GM19324 (cell line): Measurements from ENCODE around the gene ANO3.

Experiments used
- ATAC-seq: cut with Tn5 transposase; IDR thresholded peaks from one replicate; pipeline ENCODE4 v1.9.1; 2021; ENCODE audit warnings: mild to moderate bottlenecking, moderate library complexity; ENCODE audit not compliant: unreplicated experiment, low FRiP score

Gene ANO3

DNA sequence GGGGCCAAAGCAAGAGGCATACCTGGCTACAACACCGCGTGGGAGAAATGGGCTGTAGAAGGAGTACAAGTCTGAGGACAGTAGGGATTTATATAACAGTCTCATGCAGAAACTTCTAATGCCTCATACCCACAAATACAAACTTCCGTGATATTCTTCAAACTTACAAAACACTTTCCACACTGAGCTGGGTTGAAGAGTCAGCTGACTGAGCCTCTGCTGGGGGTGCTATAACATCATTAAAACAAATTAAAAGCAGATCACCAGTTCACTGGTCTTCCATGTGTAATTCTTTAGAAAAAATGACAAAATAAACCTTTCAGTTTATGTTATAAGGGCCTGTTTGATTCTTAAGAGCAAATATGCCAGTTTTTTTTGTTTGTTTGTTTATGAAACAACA lies 148.1 kb downstream of the ANO3 start:
- ATAC-seq, result no peak

DNA sequence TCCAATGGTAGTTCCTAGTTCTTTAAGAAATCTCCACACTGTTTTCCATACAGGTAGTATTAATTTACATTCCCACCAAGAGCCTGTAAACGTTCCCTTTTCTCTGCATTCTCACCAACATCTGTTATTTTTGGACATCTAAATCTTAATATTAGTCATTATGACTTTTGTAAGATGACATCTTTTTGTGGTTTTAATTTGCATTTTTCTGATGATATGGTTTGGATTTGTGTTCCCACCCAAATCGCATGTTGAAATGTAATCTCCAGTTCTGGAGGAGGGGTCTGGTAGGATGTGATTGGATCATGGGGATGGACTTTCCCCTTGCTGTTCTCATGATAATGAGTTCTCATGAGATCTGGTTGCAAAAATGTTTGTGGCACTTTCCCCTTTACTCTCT lies 151.2 kb downstream of the ANO3 start:
- ATAC-seq, result no peak

DNA sequence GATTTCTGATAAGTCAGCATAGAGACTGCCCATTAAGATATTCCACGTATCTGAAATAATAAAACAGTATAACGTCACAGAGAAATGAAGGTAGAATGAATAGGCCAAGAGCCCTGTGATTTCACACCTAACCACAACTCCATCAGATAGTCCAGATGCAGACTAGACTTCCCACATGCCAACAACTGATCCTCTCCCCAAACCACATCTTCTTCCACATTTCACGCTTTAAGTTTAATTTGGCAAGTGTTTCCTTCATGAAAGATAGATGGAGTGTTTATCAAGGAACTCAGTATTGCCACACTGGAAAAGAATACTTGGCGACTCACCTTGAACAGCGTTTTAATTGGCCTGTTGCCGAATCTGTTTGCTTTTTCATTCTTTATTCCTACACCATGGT lies 158.6 kb downstream of the ANO3 start:
- ATAC-seq, result no peak

DNA sequence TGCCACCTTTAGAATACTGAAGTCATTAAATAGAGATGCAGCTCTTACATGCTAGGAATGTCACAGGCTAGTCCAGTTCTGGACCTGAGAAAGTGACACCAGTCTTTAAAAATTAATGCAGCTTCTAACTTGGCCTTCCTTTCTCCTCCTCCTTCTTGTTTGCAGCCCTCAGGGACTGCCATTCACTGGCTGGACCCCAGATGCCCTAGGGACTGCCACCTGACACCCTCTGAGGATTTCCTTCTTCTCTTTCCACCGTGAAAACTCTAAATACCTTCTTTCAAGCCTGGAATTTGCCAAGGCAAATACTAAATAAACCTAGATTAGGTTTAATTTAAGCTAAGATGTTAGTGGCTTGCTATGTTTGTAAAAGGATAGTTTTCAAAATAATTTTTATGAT lies 161.7 kb downstream of the ANO3 start:
- ATAC-seq, result no peak

DNA sequence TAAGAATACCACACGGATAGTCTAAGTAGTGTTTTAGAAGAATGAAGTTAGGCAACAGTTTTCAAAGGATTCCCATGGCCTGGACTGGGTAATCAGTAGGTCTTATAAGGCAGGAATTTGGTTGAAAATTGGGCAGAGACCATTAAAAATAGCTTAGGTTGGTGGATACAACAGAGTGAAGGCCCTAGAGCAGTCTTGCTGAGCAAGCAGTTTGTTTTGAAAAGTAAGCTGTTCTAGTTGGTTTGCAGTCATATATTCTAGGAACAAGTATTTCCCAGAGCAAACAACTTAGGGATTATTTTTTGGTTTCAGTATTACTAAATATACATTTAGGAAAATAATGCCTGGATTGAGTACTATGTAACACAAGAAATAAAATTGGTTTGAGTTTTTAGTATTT lies 175.3 kb downstream of the ANO3 start:
- no peak for ATAC-seq

DNA sequence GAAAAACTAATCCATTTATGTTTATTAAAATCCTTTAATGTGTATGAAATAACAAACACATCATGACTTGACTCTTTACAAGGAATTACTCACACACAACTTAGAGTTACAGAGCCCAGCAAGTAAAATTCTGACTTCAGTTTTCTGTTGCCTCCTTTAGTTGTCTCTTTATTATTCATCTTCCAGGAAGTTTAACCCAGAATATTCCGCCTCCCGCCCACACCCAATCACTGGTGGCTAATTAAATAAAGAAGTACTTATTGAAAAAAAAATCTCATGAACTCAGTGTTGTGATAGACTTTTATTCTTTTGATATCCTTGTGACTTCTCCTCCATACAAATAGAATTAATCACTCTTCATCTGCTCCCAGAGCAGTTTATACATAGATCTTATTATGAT lies 178.2 kb downstream of the ANO3 start:
- no peak for ATAC-seq

DNA sequence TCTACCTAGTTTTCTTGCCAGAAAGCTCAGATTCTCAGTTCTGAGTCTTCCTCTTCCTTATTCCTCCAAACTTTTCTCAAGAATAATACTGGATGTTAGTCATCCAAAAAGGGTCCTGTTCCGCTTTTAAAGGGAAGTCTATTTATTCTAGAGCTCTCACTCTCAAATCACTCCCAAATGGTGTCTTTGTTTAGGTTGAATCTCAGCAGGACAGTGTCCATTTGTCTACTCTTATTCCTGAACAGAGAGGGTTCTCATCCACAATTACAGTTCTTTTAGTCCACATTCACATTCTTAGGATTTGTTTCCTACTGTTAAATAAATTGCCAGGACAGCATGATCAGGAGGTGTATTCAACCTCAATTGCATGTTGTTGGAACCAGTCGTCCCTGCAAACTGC lies 178.8 kb downstream of the ANO3 start:
- no peak for ATAC-seq

DNA sequence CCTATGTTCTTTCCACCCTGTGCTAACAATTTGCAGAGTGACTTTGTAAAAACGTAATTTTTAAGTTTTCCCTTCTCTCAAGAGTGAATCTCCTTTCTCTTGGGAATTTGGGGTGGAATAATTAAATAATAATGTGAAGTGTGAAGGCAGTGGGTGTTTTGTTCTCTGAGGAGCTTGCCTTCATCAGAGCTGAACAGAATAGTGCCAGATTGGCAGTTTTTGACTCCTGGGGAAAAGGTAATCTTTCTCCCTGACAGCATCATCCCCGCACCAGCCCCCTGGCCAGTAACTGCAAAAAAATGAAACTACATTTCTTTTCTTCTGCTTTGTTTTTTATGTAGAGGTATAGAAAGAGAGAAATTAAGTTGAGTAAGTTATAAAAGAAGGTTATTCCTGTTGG lies 180.3 kb downstream of the ANO3 start:
- no peak for ATAC-seq

DNA sequence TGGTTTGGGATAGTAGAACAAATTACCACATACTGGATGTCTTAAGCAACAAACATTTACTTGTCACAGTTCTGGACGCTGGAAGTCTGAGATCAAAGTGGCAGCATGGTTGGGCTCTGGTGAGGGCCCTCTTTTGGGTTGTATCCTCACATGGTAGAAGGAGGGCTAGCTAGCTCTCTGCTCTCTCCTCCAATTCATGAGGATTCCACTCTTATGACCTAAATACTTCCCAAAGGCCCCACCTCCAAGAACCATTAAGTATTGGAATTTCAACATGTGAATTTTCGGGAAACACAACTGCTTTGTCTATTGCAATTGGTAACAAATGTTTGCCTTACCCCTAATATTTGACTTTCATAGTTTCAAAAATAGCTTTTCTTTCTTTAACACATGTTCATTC lies 187.5 kb downstream of the ANO3 start:
- no peak for ATAC-seq

DNA sequence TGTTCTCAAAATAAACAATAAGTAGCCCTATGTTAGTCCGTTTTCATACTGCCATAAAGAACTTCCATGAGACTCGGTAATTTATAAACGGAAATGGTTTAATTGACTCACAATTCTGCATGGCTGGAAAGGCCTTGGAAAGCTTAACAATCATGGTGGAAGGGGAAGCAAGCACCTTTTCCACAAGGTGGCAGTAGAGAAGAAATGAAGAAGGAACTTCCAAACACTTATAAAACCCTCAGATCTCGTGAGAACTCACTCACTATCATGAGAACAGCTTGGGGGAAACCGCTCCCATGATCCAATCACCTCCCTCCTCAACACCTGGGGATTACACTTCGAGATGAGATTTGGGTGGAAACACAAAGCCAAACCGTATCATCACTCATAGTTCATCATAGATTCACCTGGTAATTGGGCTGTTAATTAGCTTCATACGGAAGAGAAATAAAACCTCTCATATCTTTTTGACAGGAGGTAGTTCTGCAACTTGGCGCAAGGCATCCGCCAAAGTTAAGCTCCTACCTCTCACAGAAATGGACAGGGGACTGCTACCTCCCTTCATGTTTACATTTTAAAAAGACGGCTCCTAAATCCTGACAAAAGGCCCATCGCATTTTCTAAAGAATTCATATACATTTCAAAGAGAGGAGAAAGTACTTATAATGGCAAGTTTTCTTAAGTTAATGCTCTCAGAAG lies 191.1 kb downstream of the ANO3 start:
- no peak for ATAC-seq

DNA sequence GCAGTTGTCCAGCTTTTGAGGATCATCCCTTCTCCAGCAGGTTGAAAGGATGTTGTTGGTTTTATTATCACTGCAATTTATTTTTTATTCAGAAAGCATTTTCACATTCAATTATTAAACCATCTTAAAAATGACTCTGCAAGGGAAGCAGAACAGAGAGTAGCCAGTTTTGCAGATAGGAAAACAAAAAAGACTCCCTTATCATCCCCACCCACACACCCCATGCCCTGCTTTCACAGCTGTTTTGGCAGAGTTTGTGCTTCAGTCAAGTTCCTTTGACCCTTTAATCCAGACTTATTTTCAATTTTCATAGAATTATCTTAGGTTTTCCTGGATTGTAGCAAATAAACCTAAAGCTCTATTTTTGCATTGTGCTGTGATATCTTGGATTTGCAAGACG lies 195.8 kb downstream of the ANO3 start:
- ATAC-seq, result no peak

DNA sequence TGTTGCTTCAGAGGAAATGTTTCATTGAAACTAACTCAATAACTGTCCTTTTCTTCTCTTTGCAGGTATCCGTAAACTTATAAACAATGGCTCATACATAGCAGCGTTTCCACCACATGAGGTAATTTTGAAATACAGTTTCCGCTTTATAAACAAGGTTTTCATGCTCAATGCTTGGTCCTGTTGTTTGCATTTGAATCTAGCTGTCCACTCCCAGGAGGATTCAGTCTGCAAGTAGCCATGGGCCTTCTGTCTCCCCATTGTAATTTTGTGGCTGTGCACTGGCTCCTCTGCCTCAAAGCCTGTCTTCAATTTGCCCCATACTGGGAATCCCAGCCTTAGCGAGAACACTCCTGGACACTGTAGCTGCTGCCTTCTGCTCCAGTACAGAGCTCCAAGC lies 205.4 kb downstream of the ANO3 start:
- ATAC-seq, result no peak

DNA sequence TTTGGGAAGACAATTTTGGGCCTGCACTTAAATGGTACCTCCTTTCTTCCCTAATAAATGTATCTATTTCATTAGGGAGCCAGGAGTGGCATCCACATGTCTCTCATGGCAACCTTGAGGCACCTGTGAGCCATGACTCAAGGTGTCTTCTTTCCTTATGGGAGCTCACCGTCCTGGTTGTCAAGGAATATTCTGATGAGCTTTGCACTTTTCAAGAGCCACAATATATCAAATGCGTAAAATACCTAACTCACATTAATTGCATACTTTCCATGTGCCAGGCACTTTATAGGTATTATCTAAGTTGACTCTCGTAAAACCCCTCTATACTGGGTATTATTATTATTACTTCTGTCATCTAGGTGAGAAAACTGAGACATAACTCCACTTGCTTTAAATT lies 207.6 kb downstream of the ANO3 start:
- no peak for ATAC-seq

DNA sequence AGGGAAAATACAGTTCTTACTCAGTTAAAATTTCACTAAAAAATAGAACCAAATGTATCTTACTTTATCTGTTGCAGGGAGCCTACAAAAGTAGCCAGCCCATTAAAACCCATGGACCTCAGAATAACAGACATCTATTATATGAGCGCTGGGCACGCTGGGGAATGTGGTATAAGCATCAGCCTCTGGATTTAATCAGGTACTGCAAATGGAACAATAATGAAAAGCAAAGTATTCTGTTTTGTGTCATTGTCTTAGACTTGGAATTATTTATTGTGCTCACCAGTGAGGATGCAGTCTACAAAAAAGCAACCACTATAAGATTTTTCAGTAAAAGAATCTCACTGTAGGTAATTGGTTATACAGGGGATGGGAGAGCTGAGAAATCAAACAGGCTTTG lies 209.9 kb downstream of the ANO3 start:
- no peak for ATAC-seq

DNA sequence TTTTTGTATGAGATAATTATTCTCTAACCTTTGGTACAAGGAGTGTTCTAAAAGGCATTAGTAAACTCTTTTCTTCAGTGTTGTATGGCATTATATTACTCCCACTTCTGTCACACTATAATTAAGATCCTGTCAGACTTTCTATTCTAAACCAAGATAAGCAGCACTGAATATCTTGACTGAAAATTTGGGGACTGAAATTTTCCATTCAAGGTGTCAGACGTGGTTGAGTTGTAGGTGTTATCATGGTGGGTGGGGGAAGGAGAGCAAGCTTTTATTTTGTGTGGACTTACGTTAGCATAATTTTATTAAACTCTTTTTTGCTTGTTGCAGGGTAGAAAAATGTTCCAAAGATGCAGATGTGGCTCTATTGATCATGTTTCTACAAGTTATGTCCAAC lies 217.2 kb downstream of the ANO3 start:
- no peak for ATAC-seq

DNA sequence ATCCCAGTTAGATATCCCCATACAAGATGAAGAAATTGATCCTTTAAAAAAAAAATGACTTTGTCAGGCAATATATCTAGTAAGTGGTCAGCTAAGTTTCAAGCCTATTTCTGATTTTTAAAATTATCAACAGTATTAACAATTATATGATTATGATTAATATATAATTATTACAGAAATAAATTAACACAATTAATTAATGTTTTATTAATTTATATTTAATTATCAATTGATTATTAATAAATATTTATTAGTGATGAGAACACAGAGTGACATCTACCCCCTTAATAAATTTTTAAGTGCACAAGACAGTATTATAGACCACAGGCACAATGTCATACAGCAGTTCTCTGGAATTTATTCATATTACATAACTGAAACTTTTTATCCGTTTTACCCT lies 218.1 kb downstream of the ANO3 start:
- ATAC-seq, result no peak

DNA sequence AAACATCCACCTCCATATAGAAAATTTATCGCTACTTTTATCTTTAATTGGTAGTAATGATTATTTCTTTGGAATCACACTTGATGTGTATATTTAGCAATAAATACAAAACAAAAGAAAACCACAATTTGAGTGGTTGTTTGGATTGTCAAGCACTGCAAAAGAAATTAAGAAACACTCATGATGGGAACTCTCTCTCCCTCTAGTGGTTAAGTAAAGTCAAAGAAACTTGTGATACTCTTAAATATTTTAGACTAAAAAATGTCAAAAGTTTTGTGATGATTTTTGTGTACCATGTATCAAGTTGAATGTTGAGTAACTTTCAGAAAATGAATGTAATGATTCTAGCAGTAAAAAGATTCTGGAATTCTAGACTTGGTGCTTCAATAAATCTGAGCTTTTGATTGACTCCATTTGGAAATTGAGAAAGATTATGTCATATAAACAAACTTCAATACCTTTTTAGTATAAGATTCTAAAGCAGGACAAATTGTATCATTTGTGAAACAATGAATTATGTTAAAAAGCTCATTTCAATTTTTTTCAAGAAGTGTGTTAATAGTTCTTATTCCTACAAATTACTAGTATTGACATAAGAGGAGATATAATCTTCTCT lies 219.4 kb downstream of the ANO3 start:
- no peak for ATAC-seq

DNA sequence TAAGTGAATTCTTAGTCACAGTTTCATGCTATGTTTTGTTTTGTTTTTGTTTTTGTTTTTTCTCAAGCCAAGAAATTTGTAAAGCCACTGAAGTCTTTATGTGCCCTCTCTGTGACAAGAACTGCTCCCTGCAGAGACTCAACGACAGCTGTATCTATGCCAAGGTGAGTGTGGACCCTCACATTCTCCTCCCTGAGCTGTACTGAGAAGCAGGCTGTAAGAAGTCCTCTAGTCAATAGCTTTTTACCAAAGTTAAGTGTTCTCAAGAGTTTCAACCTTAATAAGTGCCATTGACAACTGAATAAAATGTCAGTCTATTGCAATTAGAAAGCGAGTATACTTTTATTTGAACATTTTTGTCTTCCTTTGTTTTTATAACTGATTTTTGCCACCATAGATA lies 221.3 kb downstream of the ANO3 start:
- ATAC-seq, result no peak

DNA sequence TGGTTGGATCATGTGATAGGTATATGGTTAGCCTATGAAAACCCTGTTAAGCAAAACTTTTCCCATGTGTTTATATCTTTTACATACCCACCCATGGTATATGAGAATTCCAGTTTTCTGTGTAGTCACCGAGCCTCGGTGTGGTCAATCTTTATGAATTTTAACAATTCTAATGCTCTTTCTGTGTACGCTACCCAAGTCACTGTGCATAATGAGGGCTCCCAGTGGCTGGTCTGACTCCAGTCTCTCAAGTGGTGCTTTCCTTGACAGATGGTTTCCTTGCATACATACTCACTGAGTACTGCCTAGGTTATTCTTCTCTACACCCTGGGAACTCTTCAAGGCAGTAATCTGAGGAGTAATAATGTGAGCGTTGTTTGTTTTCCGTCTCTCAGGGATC lies 222.5 kb downstream of the ANO3 start:
- ATAC-seq, result no peak

DNA sequence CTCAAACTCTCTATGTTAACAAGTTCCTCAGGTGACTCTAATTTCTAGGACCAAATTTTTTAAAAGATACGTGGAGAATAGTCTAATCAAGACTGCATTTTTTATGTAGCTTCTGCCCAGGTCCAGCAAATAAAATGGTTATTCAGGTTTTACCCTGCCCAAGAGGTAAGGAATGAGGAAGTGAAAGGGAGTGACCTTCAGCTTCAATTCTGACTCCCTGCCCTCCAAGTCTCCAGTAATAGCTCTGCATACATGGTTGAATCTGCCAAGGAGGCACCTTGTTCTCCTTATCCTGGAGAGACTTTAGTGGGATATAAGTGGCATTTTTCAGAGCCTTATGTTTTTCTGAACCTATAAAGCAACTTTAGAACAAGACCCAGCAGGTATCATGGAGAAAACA lies 224.7 kb downstream of the ANO3 start:
- ATAC-seq, result no peak

DNA sequence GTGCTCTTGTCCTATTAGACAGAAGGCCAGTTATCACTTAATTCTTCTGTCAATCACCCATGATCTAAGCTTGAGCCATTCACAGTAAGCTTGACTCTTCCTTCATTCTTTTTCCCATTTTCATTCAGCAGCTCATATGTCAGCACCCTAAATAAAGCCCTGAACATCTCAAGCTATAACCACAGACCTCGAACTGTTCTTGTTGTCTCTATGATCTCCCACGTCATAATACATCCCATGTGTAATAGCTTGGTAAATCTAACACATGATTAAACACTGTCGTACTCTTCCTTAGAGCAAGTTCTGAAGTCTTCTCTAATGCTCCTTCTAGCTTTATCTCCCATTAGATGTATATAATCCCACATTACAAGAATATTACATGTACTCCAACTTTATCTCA lies 225.7 kb downstream of the ANO3 start:
- no peak for ATAC-seq

DNA sequence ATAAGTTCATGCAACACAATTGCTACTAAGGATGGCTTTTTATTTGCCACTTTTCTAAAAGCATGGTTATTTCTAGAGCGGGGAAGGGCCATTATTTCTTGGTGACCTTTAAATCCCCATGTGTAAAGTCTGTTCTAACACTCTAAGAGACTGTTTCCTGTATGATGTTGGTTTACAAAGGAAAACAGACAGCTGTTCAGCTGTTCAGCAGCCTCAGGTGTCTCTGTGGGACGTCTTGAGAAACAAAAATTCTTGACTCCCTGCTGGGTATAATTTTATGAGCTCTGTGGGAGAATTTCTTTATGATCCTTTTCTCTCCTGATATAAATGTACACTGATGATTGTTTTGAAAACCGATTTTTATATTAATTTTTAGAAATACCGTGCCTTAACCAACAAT lies 226.3 kb downstream of the ANO3 start:
- ATAC-seq, result no peak

DNA sequence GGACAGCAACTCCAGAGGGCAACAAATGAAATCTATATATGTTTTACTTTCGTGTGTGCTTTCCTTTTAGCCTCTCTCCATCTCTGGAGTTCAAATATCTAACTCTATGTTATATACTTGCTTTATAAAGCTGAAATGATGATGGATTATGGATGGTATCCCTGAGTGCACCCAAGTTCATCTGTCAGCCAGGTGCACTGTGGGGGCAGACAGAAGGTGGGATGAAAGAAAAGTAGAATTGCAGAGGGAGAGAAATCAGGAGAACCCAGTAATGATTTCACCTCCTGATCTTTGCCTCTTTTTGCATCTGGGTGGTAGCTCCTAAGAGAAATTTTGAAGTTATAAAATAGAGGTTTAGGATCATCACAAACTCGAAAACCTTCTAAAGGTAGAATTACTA lies 237.7 kb downstream of the ANO3 start:
- no peak for ATAC-seq
